Retinal pigment epithelial cell (primary cell): ENCODE data around the gene CRIM1.

Experiments
- DNase-seq: peaks from one replicate; pipeline ENCODE4 v3.0.0-alpha.2; 2010; ENCODE audit warnings: low read depth
- H3K4me3 ChIP-seq: 2 replicates; pipeline ENCODE4 v1.5.1; 2011; ENCODE audit warnings: mild to moderate bottlenecking, low read length, control low read depth, moderate library complexity
- TF ChIP-seq, protein P1 (sequence below): conservative IDR thresholded peaks from 2 replicates; pipeline ENCODE4 v1.5.1; 2011; ENCODE audit warnings: low read depth, low read length, control low read depth, inconsistent platforms

Gene CRIM1

GRCh38 chr2:36511858-36512603 is 156.5 kb downstream of the CRIM1 start:
- no peak overlapping the region for H3K4me3 ChIP-seq
- no peak for DNase-seq
- TF ChIP-seq, protein P1, sequence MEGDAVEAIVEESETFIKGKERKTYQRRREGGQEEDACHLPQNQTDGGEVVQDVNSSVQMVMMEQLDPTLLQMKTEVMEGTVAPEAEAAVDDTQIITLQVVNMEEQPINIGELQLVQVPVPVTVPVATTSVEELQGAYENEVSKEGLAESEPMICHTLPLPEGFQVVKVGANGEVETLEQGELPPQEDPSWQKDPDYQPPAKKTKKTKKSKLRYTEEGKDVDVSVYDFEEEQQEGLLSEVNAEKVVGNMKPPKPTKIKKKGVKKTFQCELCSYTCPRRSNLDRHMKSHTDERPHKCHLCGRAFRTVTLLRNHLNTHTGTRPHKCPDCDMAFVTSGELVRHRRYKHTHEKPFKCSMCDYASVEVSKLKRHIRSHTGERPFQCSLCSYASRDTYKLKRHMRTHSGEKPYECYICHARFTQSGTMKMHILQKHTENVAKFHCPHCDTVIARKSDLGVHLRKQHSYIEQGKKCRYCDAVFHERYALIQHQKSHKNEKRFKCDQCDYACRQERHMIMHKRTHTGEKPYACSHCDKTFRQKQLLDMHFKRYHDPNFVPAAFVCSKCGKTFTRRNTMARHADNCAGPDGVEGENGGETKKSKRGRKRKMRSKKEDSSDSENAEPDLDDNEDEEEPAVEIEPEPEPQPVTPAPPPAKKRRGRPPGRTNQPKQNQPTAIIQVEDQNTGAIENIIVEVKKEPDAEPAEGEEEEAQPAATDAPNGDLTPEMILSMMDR = no peak

DNA sequence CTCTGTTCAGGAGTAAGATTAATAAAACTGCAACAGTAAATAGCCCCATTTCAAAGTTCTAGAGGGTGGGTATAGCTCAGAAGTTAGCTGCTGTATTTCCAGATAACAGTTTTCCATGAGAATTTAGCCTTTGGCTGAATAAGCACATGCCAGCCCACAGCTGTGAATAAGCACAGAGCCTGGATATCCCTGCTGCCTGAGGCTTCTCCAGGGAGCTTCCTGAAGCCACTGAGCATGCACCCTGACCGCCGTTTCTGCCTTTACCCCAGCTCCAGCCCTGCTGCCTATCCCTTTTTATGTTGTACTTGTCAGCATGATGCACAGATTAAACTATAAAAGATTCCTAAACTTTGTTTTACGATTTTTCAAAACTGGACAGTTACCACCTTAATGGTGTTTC is 157.1 kb downstream of the CRIM1 start:
- TF ChIP-seq, protein P1 = no peak
- H3K4me3 ChIP-seq = no peak overlapping the region
- no peak for DNase-seq

DNA sequence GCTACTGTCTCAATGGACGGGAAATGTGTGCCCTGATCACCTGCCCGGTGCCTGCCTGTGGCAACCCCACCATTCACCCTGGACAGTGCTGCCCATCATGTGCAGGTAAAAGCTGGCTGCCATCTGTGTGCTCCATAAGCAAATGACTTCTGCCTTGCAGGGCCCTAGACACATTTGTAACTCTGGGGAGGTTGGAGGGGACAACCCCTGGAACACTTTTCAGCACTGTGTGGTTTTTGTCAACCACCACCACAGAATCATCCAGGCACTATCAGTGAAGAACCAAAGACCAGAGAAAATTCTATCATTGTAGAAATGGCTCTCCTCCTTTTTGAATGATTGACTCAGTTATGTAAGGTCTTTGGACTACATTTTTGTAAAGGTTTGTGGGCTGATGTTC is 158.1 kb downstream of the CRIM1 start:
- H3K4me3 ChIP-seq = no peak overlapping the region
- no peak for DNase-seq
- TF ChIP-seq, protein P1 = no peak

GRCh38 chr2:36515538-36515937 is 160.0 kb downstream of the CRIM1 start:
- DNase-seq = no peak
- TF ChIP-seq, protein P1 = no peak
- H3K4me3 ChIP-seq = no peak overlapping the region

DNA sequence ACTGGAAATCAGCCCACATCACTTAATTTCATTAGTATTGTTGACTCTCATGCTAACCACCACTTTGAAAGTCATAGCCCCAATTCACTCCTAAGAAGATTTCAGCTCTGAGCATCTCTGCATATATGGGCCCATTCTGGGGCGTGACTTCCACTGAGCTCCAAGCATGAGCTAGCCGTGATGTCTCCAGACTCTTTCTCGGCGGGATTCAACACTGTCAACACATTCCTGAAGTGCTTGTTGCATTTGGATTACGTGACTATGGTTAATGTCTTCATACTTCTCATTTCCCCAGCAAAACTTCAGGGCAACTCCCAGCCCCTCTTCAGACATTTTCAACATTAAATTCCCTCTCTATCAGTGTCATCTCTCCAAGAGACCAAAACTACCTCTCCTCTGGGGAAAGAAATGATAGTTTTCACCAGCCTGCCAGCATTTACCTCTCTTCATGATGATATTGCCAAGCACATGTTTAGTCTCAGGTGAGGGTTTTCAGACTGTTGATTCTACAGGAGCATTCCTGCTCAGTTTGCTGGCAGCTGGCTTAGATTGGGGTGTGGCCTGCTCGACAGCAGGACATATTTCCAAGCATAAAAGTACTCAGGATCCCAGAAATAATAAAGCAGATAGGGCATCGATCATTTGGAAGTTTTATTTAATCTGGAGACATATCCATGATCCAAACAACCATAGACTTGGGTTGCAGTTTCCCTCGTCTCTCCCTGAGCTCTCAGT is 160.7 kb downstream of the CRIM1 start:
- TF ChIP-seq, protein P1 = no peak
- peak; percentile 72 for DNase-seq
- no peak overlapping the region for H3K4me3 ChIP-seq

GRCh38 chr2:36520431-36520830 is 164.9 kb downstream of the CRIM1 start:
- DNase-seq = no peak
- TF ChIP-seq, protein P1 = no peak
- H3K4me3 ChIP-seq = no peak overlapping the region

DNA sequence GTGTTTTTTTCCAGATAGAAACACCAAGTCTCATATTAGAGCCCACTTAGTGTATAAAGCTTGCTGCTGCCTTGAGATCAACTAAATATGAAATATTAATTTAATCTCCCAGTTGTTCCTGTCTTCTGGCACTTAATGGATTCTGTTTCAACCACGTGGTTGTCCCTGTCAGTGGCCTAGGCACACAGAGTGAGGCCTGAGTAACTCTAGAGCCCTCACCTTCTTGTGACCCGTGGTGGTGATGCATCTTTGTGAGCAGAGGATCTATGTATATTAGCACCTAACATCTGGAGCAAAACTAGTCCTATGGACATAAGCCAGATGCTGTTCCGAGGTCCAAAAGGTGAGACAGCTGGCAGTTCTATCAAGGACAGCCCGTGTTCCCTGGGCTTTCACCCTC is 167.6 kb downstream of the CRIM1 start:
- TF ChIP-seq, protein P1 = no peak
- H3K4me3 ChIP-seq = no peak overlapping the region
- DNase-seq = no peak
